Vagina (tissue), 2 donors: ENCODE measurements around the gene FLOT1.
A peak's percentile ranks its signal among the peaks of the same experiment; 100 is the strongest.

ENCODE experiments used
- POLR2A ChIP-seq, 2 donors: fragments of 450-650 bp; IDR thresholded peaks; one replicate each; pipeline ENCODE4 v1.6.1; 2017; ENCODE audit warnings: antibody characterized with exemption in 2 of 2, mild to moderate bottlenecking in 2 of 2, moderate library complexity in 2 of 2
- POLR2AphosphoS5 ChIP-seq, 2 donors: sonication (generic); formaldehyde crosslinking; IDR thresholded peaks; one replicate each; pipeline ENCODE4 v1.9.0; 2017; ENCODE audit warnings: antibody characterized with exemption in 2 of 2, mild to moderate bottlenecking in 2 of 2, low read depth in 1 of 2; ENCODE audit not compliant: insufficient read depth in 1 of 2
- TF ChIP-seq, protein P1 (sequence below), 3 experiments: fragments of 450-650 bp in 2 of 3; fragments of 200-600 bp in 1 of 3; sonication (generic) in 1 of 3; IDR thresholded peaks; one replicate each; pipeline ENCODE4 v1.5.1; 2017 to 2019; ENCODE audit warnings: antibody characterized with exemption in 3 of 3, mild to moderate bottlenecking in 2 of 3, moderate library complexity in 2 of 3

DNA sequence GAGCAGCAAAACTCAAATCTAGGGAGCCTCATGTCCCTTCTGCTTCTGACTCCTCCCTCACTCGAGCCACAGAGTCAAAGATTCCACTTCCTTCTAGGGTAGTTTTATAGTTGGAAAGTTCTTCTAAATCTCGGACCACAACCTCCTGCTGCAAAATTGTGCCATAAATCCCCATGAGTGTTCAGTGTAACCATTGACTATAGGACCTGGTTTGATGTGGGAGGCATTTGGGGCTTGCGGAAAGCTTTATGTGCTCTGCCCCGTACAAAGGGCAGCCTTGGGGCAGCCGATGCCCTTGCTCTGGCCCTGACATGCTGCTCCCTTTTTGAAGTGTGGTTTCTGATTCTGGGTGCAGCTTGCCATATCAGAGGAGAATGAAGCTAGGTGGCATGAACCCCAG, 45.5 kb upstream of the FLOT1 start:
- TF ChIP-seq, protein P1, sequence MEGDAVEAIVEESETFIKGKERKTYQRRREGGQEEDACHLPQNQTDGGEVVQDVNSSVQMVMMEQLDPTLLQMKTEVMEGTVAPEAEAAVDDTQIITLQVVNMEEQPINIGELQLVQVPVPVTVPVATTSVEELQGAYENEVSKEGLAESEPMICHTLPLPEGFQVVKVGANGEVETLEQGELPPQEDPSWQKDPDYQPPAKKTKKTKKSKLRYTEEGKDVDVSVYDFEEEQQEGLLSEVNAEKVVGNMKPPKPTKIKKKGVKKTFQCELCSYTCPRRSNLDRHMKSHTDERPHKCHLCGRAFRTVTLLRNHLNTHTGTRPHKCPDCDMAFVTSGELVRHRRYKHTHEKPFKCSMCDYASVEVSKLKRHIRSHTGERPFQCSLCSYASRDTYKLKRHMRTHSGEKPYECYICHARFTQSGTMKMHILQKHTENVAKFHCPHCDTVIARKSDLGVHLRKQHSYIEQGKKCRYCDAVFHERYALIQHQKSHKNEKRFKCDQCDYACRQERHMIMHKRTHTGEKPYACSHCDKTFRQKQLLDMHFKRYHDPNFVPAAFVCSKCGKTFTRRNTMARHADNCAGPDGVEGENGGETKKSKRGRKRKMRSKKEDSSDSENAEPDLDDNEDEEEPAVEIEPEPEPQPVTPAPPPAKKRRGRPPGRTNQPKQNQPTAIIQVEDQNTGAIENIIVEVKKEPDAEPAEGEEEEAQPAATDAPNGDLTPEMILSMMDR (IDR thresholded peaks at IDR 0.05): no peak
- peak in 1 of 2 donors; percentile 12 for TF ChIP-seq POLR2AphosphoS5 (IDR thresholded peaks at IDR 0.05; ENCODE audit: insufficient read depth in 1 of 2, low read depth in 1 of 2)
- no peak for TF ChIP-seq POLR2A (IDR thresholded peaks at IDR 0.05)
